K562 (cell line): ENCODE data around the gene RALGAPB. TPM values are rescaled to one million over a fixed set of nuclear protein-coding genes. Genes with fewer than 3 reads are reported as not detected.

ENCODE experiments used
- ATF3 ChIP-seq, 2 experiments: fragments of 450-650 bp in 1 of 2; sonication (generic) in 1 of 2; formaldehyde crosslinking in 1 of 2; IDR thresholded peaks in 1 of 2; conservative IDR thresholded peaks in 1 of 2; 2 replicates each; pipeline versions ENCODE4 v1.6.1 to v1.8.1; 2016 to 2023; ENCODE audit warnings: mild to moderate bottlenecking in 2 of 2, moderate library complexity in 2 of 2, inconsistent platforms in 1 of 2, missing genetic modification reagents in 1 of 2
- CBX1 ChIP-seq: sonication (generic); IDR thresholded peaks from 2 replicates; pipeline ENCODE4 v1.6.1; 2016; ENCODE audit warnings: antibody characterized with exemption, low read depth, mild to moderate bottlenecking
- ETS1 ChIP-seq: conservative IDR thresholded peaks from 2 replicates; pipeline ENCODE4 v1.6.1; 2011; ENCODE audit warnings: low read depth, mild to moderate bottlenecking, low read length; ENCODE audit not compliant: control insufficient read depth
- FOSL1 ChIP-seq: fragments of 200-800 bp; sonication (Bioruptor generic); conservative IDR thresholded peaks from 2 replicates; pipeline ENCODE4 v1.6.1; 2016; ENCODE audit warnings: missing genetic modification characterization, missing compliant biosample characterization
- GABPA ChIP-seq: fragments of 200-800 bp; sonication (Bioruptor generic); conservative IDR thresholded peaks from 2 replicates; pipeline ENCODE4 v1.6.1; 2016; ENCODE audit warnings: low read depth, missing genetic modification characterization, missing compliant biosample characterization
- GABPB1 ChIP-seq: sonication (generic); formaldehyde crosslinking; IDR thresholded peaks from 2 replicates; pipeline ENCODE4 v1.8.0; 2022; ENCODE audit warnings: mild to moderate bottlenecking, missing genetic modification reagents
- GTF2A2 ChIP-seq: IDR thresholded peaks from 2 replicates; pipeline ENCODE4 v1.6.1; 2016; ENCODE audit warnings: mild to moderate bottlenecking, missing genetic modification characterization, missing compliant biosample characterization
- HEY1 ChIP-seq: fragments of 250-450 bp; sonication (Bioruptor Pico); IDR thresholded peaks from 2 replicates; pipeline ENCODE4 v1.5.0; 2020; ENCODE audit warnings: mild to moderate bottlenecking, moderate library complexity, borderline replicate concordance
- HNRNPL ChIP-seq: fragments of 200-400 bp; formaldehyde crosslinking; IDR thresholded peaks from 2 replicates; pipeline ENCODE4 v1.6.1; 2017; ENCODE audit warnings: low read depth, mild to moderate bottlenecking, low read length
- NCOA2 ChIP-seq, 2 experiments: fragments of 450-650 bp; IDR thresholded peaks; 2 replicates each; pipeline ENCODE4 v1.6.1; 2018; ENCODE audit warnings: mild to moderate bottlenecking in 2 of 2, moderate library complexity in 1 of 2; ENCODE audit not compliant: partially characterized antibody in 2 of 2
- NR1H2 ChIP-seq: sonication (generic); formaldehyde crosslinking; IDR thresholded peaks from 2 replicates; pipeline ENCODE4 v1.4.0; 2020; ENCODE audit warnings: mild to moderate bottlenecking, missing genetic modification reagents
- OTX1 ChIP-seq: fragments of 450-650 bp; formaldehyde crosslinking; IDR thresholded peaks from 2 replicates; pipeline ENCODE4 v1.4.0; 2022; ENCODE audit warnings: mild to moderate bottlenecking
- POLR3A ChIP-seq: IDR thresholded peaks from 2 replicates; pipeline ENCODE4 v1.6.1; 2011; ENCODE audit warnings: borderline replicate concordance, mild to moderate bottlenecking, moderate library complexity; ENCODE audit not compliant: insufficient read length, insufficient read depth; ENCODE audit errors: extremely low read depth
- RBFOX2 ChIP-seq: fragments of 200-400 bp; formaldehyde crosslinking; IDR thresholded peaks from 2 replicates; pipeline ENCODE4 v1.6.1; 2017; ENCODE audit warnings: low read depth, mild to moderate bottlenecking, low read length, moderate library complexity
- THAP7 ChIP-seq: fragments of 250-450 bp; sonication (Bioruptor Pico); IDR thresholded peaks from 2 replicates; pipeline ENCODE4 v1.5.0; 2021
- VEZF1 ChIP-seq: fragments of 200-800 bp; sonication (Bioruptor generic); IDR thresholded peaks from 2 replicates; pipeline ENCODE4 v1.6.1; 2017; ENCODE audit warnings: missing genetic modification characterization, missing compliant biosample characterization
- ZNF12 ChIP-seq: sonication (generic); formaldehyde crosslinking; IDR thresholded peaks from 2 replicates; pipeline ENCODE4 v1.4.0; 2020; ENCODE audit warnings: mild to moderate bottlenecking, missing genetic modification reagents
- ZNF445 ChIP-seq: fragments of 250-450 bp; sonication (Bioruptor Pico); IDR thresholded peaks from 2 replicates; pipeline ENCODE4 v1.4.0; 2020; ENCODE audit warnings: low read depth, mild to moderate bottlenecking, moderate library complexity
- ZNF561 ChIP-seq: fragments of 450-650 bp; formaldehyde crosslinking; conservative IDR thresholded peaks from 2 replicates; pipeline ENCODE4 v1.4.0; 2020; ENCODE audit warnings: mild to moderate bottlenecking, moderate library complexity
- ZNF717 ChIP-seq: fragments of 250-450 bp; sonication (Bioruptor Pico); IDR thresholded peaks from 2 replicates; pipeline ENCODE4 v1.5.0; 2021
- ZNF79 ChIP-seq: fragments of 250-450 bp; sonication (Bioruptor Pico); IDR thresholded peaks from 2 replicates; pipeline ENCODE4 v1.4.0; 2020; ENCODE audit warnings: low read depth, mild to moderate bottlenecking, moderate library complexity
- polyA plus RNA-seq, 8 experiments: library from polyadenylated mRNA; depleted of rRNA in 4 of 8; stranded (reverse) in 5 of 8; unstranded in 3 of 8; fragments of >200 nt; fragmentation: Nextera tagmentation in 2 of 8; fragmentation: Illumina TruSeq in 1 of 8; extraction: Ambion mirVana in 2 of 8; extraction: Trizol in 1 of 8; gene quantifications; 2 replicates each; pipeline versions ENCODE4 v1.2.1 to v1.2.3, GENCODE V29; 2011 to 2014; ENCODE audit warnings: inconsistent platforms in 1 of 8, missing spikeins in 1 of 8
- total RNA-seq, 7 experiments: library from RNA; depleted of rRNA in 6 of 7; stranded (reverse); fragments of >200 nt in 6 of 7; fragmentation: Illumina TruSeq in 2 of 7; extraction: Trizol in 2 of 7; gene quantifications; 2 replicates each; pipeline versions ENCODE4 v1.2.1 to v1.2.3, GENCODE V29; 2011 to 2021; ENCODE audit warnings: low replicate concordance in 1 of 7
- TF ChIP-seq, protein P1 (sequence below): fragments of 450-650 bp; formaldehyde crosslinking; IDR thresholded peaks from 2 replicates; pipeline ENCODE4 v1.4.0; 2022; ENCODE audit warnings: mild to moderate bottlenecking, moderate library complexity

Gene RALGAPB
- total and polyA plus RNA-seq, 9 of the 15 experiments (the other 6 are each of a cell fraction or from before 2014, with no cell fraction given): 4.3 to 25.6 (median 13.6) TPM

DNA sequence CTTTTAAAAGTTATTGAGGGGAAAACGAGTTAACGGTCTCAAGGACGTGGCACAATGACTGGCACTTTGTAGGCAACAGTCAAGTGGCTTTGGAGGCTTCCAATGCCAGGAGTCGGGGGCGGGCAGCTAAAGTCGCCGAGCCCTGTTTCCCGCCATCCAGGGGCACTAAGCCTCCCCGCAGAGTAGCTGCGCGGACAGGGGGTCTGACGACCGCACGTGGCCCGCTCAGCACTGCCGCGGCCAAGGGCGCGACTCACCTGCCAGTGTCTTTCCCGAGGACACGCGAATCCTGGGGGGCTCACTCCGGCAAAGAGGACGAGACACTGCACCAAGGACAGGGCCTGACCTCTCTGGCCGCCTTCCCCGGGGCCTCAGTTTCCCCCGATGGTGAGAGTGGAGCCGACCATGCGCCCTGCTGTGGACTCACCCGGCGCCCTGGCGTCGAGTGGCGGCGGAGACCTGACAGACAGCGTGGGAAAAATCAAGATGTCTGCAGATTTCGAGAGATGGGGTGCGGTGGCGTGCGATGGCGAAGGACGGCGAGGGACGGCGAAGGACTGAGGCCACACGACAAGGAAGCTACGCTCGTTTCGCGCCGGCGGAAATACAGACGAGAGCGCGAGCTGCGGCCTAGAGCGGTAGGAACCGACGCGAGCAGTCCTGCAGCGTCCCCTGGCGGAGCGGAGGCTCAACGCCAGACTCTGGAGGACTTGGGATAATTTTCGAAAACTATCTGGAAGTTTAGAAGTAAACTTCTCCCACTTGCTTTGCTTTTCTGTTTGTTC is 37.7 kb upstream of the RALGAPB start, which contains the start of gene SNHG17 (continued):
- TF ChIP-seq ETS1 (peak; percentile 87), ZNF561 (CRISPR knock-in tag) (no peak), ATF3 (IDR thresholded peaks at IDR 0.05) (no peak), ATF3 (CRISPR knock-in tag; conservative IDR thresholded peaks at IDR 0.05) (peak; percentile 96), VEZF1 (CRISPR knock-in tag) (no peak), HNRNPL (peak; percentile 71; the same call in 1 of the 2 replicates), ZNF12 (CRISPR knock-in tag) (no peak; the same call in 1 of the 2 replicates), HEY1 (no peak), CBX1 (peak; percentile 91; the same call in 1 of the 2 replicates), GTF2A2 (tag) (peak; percentile 96), OTX1 (peak; percentile 58; the same call in 1 of the 2 replicates), FOSL1 (tag) (peak; percentile 47), NCOA2 (IDR thresholded peaks at IDR 0.05; ENCODE audit: partially characterized antibody in 2 of 2) (no peak), ZNF717 (CRISPR knock-in tag) (no peak), ZNF79 (CRISPR knock-in tag) (no peak), NR1H2 (CRISPR knock-in tag) (peak; percentile 32; the same call in 1 of the 2 replicates), GABPB1 (CRISPR knock-in tag) (peak; percentile 96), GABPA (tag) (peak; percentile 95), ZNF445 (CRISPR knock-in tag) (no peak), POLR3A (no peak), THAP7 (no peak), RBFOX2 (peak; percentile 97)
- TF ChIP-seq, protein P1, sequence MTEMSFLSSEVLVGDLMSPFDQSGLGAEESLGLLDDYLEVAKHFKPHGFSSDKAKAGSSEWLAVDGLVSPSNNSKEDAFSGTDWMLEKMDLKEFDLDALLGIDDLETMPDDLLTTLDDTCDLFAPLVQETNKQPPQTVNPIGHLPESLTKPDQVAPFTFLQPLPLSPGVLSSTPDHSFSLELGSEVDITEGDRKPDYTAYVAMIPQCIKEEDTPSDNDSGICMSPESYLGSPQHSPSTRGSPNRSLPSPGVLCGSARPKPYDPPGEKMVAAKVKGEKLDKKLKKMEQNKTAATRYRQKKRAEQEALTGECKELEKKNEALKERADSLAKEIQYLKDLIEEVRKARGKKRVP (CRISPR knock-in tag): no peak
